Activated T-helper 1 cell treated with Interleukin-2 at 50 U/mL for 16 hours (primary cell): ENCODE data around the gene DENND1C.
"Not testable (repeated sequence)": the region's sequence is repeated elsewhere in the genome, so short reads cannot be mapped to it uniquely, and the experiment has no call there.

Experiments used
- DNase-seq: peaks from one replicate; pipeline ENCODE4 v3.0.0-alpha.2; 2020; ENCODE audit warnings: low read depth

Gene DENND1C

DNA sequence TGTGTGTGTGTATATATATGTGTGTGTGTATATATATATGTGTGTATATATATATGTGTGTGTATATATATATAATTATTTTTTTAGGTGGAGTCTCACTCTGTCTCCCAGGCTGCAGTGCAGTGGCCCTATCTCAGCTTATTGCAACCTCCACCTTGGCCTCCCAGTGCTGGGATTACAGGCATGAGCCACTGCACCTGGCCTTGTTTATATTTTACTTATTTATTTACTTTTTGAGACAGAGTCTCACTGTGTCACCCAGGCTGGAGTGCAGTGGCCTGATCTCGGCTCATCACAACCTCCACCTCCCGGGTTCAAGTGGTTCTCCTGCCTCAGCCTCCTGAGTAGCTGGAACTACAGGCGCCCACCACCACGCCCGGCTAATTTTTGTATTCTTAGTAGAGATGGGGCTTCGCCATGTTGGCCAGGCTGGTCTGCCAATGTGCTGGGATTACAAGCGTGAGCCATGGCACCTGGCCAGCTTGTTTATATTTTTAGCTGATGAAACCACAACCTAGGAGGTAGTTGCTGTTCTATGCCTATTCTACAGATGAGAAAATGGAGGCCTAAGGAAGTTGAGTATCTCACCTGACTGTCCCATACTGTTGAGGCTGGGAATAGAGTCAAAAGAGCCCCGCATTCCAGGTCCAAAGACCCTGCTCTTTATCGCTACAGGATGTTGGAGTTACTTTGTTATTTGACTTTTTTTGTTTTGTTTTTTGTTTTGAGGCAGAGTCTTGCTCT lies 26.6 kb upstream of the DENND1C start:
- not testable (repeated sequence) for DNase-seq

DNA sequence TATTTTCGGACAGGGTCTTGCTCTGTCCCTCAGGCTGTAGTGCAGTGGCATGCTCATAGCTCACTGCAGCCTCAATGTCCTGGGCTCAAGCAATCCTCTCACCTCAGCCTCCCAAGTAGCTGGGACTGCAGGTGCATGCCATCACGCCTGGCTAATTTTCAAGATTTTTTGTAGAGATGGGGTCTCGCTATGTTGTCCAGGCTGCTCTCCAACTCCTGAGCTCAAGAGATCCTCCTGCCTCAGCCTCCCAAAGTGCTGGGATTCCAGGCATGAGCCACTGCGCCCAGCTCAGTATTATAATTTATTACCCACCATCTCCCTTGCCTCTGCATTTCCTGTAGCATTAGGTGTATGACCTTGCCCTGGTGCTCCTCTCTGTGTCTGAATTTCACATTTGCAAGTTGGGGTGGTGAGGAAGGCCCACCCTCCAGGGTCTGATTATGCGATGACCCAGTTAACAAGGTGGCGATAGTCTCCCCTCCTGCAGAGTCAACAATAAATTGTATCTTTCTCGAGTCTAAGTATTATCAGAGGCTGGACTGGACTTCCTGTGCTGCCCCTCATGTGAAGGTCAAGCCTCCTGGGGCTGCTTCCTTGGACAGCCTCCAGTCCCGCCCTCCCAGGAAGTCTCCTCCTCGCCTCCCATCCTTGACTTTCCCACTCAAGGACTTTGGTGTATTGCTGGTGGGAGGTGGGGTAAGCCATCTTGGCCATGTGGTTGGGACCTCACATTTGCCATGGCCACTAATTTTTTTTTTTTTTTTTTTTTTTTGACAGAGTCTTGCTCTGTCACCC lies 22.0 kb upstream of the DENND1C start:
- no peak for DNase-seq

DNA sequence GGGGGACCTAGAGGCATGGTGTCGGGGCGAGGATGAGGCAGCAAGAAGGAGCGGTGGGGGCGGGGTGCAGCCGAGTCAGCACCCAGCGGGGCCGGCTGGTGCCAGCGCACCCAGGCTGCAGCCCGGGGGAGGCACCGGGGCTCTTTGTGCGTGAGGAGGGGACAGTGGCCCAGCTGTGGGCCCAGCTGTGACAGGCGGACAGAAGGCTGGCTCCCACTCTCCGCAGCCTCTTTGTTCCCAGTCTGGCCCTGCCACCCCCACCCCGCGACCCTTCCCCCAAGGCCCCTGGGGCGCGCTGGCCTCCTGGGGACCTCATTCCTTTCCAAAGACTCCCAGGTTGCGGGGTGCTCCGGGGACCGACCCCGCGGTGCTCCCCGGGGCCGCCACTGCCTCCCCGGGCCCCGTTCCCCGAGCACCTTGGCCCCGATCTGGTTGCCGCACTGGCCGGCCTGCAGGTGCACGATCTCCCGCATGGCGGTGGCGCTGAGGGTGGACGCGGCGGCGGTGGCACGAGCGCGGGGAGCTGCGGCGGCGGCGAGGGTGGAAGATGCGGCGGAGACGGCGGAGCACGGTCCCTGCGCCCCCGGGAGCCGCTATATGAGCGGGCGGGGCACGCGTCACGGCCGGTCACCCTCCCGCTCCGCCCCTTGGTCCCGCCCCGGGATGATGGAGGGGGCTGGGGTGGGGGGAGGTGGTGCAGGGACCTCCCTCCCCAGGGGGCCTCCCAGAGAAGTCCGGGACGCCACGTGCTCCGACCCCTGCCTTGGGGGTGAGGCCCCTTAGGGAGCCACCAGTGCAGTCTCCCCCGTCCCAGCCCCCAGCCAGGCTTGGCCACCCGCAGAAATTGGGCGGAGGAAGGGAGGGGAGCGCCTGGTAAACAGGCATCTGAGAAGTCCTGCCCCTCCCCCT lies 20.4 kb upstream of the DENND1C start, which contains the start of gene TUBB4A:
TUBB4A (minus strand) TSS at position 570 of the 909 bp plus-strand sequence; CDS start at position 473, 97 bp downstream.
- DNase-seq, result no peak

DNA sequence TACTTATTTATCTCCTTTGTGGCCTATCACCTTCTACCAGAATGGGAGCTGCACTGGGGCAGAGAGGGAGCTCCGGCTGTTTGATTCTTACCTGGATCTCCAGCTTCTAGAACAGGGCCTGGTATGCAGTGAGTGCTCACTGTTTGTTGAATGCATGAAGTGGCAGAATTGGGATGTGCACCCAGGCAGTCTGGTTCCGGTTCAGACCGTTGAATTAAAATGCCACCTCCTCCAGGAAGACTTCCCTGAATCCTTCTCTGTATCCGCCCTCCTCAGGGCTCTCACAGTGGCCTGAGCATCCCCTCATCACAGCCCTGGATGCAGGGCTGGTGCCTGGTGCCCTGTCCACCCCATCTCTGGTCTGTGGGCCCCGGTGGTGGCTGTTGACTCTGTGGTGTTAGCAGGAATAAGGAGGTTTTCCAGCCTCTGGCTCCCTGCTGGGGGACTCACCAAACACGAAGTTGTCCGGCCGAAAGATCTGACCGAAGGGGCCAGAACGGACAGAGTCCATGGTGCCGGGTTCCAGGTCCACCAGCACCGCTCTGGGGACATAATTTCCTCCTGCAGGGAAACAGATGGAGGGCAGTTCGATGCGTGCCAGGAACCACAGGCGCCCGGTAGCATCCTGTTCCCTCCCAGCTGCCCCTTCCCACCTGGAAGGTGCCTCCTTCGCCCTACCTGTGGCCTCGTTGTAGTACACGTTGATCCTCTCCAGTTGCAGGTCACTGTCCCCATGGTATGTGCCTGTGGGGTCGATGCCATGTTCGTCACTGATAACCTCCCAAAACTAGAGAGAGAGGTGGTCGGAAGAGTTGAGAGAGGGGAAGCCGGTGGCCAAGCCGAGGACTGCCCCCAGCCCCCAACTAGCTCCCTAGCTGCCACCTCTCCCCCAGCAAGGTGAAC lies 19.5 kb upstream of the DENND1C start:
- no peak for DNase-seq

DNA sequence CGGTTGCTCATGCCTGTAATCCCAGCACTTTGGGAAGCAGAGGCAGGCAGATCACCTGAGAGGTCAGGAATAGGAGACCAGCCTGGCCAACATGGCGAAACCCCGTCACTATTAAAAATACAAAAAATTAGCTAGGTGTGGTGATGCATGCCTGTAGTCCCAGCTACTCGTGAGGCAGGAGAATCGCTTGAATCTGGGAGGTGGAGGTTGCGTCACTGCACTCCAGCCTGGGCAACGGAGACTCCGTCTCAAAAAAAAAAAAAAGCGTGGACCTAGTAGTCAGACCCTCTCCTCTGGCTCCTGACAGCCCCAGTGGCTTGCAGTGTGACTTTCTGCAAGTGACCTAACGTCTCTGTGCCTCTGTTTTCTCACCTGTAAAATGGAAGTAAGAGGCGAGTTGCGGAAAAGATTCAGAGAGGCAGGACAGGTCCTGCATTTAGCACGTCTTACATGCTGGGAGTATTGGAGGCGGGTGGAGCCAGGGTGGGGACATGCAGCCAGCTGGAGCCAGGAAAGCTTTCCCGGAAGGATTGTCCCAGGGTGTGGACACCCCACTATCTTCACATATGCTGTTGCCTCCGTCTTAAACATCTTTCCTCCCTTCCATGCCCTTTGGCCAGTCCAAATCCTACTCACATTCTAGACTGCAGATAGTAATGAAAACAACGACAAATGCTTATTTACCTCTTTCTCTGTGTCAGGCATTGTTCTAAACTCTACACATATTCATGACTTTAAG lies 17.6 kb upstream of the DENND1C start:
- no peak for DNase-seq

DNA sequence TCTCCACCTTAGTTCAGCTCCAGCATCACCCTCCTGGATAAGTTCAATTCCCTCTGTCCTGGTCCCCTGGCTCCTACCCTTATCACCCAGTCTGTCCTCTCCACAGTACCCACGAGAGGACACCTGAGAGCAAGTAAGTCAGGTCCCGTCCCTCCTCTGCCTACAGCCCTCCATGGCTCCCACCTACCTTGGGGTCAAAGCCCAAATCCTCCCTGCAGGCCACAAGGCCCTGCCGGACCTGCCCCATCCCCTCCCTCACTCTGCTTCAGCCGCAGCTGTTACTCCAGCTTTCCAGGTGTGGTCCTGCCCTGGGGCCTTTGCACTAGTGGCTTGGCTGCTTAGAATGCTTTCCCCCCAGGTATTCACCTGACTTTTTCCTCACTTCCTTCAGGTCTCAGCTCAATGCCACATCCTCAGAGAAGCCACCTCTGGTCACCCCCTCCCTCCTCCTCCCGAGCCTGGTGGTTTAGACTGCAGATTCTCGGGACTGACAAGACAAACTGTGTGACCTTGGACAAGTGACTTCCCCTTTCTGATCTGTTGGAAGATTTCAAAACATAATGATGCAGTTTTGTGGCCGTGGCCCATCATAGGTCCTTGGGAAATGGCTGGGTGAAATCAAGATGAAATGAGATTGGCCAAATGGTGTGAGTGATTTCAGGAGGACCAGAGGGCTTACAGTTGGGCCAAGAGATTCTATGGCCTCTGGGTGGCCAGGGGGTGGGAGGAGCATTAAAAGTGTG lies 16.9 kb upstream of the DENND1C start:
- no peak for DNase-seq

DNA sequence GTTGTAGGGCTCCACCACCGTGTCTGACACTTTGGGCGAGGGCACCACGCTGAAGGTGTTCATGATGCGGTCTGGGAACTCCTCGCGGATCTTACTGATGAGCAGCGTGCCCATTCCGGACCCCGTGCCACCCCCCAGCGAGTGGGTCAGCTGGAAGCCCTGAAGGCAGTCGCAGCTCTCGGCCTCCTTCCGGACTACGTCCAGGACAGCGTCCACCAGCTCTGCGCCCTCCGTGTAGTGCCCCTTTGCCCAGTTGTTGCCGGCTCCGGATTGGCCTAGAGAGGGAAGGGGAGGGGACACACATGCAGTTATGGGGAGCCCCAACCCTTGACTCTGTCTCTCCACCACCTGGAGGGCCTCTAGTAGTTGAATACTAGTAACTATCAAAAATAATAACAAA lies 14.4 kb upstream of the DENND1C start:
- no peak for DNase-seq

DNA sequence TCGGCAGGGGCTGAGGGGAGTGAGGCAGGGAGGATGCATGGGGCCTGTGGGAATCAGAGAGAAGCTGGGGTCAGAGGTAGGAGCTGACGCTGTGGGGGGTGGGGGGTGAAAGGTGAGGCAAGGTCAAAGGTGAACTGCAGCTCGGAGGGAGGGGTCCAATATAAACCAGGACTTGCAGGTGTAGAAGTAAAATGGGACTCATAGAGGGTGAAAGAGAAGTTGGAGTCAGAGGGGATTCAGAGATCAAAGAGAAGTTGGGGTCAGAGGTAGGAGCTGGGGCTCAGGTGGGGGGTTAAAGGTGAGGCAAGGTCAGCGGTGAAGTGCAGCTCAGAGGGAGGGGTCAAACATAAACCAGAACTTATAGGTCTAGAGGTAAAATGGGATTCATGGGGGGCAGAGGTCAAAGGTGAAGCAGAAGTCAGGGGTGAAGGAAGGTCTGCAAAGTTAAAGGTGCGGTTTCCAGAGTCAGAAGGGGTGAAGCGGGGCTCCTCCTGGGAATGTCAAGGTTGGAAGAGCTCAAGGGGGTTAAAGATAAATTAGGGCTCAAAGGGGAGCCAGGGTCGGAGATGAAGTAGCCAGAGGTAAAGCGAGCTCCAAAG lies 12.9 kb upstream of the DENND1C start:
- no peak for DNase-seq

DNA sequence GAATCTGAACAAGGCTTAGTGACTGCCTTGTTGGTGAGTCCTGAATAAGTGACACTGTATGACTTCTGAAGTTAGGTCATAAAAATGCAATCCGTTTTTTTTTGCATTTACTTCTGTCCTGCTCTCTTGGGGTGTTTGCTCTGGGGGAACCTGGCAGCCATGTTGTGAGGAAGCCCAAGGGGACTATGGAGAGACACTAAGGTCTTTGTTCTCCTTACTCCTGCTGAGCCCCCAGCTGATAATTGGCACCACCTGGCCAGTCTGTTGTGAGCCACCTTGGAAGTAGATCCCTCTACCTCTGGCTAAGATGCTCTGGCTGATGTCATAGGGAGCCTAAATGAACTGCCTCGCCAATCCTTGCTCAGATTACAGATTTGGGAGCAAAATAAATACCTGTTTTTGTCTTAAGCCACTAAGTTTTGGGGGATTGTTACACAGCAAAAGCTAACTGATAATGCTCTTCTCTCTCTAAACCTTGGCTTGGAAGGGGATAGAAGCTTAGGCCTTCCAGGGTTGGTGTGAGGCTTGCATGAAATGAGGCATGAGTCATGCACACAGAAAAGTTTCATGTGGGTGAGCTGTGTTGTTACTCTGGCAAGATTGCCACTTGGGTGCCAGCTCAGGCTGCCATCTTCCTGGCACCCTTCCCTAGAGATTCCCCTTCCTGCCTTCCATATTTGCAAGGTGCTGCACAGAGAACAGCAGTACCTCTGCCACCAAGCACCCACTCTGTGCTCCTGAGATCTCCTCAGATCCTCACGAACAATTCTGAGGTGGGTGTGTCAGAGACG lies 10.4 kb upstream of the DENND1C start:
- no peak for DNase-seq

DNA sequence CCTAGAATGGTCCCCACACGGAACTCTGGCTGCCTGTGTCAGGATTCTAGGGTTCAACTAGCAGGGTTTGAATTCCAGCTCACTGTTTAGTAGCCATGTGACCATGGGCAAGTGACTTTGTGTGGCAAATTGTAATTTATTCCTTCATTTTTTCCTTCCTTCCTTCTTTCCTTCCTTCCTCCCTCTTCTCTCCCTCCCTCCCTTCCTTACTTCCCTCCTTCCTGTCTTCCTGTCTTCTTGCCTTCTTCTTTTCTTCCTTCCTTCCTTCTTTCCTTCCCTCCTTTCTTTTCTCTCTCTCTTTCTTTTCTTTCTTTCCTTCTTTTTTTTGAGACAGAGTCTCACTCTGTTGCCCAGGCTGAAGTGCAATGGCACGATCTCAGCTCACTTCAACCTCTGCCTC lies 8.5 kb upstream of the DENND1C start:
- no peak for DNase-seq

DNA sequence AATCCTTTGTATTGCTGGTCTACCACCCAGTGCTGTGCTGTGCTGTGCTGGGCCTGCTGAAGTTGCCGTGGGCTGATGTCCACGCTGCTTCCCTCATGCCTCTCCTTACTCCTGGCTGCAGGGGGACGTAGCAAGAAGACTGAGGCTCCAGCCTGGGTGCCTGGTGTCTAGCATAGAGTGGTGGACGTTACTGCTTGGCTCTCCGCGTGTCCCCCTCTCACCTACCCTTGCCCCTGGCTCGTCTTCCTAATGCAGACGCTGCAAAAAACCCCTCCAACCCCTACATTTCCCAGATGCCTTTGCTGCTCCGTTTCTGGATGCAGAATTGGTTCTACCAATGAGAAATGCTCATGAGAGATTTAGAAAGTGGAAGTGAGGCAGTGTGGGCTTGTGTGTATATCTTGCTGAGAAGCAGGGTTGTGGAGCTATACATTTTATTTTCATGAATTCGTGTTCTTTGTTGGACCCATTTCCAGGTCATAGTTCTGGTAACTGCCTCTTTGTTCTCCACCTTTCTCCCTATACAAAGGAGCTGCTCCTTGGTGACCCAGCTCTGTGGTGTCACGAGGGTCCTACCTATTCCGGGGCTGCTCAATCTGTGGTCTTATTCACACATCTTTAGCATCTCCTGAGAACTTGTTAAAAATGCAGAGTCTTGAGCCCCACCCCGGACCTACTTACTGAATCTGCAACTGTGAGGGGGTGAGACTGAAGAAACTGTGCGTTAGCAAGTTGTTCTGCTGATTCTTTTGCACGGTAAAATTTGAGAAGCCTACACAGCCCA lies 7.9 kb upstream of the DENND1C start:
- no peak for DNase-seq

DNA sequence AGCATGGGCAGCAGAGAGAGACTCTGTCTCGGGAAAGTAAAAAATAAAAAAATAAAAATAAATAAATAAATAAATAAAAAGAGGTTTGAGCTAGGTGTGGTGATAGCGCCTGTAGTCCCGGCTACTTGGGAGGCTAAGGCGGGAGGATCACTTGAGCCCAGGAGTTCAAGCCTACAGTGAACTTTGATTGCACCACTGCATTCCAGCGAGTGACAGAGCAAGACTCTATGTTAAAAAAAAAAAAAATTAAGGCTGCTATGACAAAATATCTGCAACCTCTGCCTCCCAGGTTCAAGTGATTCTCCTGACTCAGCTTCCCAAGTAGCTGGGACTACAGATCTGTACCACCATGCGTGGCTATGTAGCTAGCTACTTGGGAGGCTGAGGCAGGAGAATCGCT lies 3.2 kb upstream of the DENND1C start:
- no peak for DNase-seq

DNA sequence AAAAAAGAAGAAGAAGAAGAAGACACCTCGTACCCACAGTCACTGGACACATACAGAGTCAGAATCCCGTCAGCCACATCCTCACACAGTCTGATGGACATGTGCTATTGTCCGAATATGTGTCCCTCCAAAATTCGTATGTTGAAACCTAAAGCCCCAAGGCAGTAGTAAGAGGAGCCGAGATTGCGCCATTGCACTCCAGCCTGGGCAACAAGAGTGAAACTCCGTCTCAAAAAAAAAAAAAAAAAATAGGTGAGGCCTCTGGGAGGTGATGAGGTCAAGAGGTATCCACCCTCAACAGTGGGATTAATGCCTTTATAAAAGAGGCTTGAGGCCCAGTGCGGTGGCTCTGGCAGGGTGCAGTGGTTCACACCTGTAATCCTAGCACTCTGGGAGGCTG lies 2.6 kb upstream of the DENND1C start:
- DNase-seq, result no peak

DNA sequence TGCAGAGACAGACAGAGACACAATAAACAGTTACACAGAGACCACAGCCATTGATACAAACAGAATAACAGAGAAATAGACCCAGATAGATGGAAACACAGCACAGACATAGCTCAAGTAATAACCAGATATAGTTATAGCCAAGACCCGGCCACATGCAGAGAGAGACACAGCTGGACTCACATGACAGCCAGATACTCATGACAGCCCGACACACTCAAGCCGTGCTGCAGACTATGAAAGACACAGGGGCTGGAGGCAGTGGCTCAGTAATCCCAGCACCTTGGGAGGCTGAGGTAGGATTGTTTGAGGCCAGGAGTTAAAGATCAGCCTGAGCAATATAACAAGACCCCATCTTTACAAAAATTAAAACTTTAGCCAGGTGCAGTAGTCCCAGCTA lies 1.6 kb upstream of the DENND1C start:
- no peak for DNase-seq

DNA sequence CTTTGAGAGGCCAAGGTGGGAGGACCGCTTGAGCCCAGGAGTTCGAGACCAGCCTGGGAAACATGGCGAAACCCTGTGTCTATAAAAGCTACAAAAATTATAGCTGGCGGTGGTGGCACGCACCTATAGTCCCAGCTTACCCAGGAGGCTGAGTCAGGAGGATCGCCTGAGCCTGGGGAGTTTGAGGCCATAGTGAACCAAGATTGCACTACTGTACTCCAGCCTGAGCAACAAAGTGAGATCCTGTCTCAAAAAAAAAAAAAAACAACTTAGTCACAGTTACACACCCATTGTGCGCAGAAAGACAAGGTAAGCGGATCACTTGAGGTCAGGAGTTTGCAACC lies 728 bp upstream of the DENND1C start:
- DNase-seq, result no peak

DNA sequence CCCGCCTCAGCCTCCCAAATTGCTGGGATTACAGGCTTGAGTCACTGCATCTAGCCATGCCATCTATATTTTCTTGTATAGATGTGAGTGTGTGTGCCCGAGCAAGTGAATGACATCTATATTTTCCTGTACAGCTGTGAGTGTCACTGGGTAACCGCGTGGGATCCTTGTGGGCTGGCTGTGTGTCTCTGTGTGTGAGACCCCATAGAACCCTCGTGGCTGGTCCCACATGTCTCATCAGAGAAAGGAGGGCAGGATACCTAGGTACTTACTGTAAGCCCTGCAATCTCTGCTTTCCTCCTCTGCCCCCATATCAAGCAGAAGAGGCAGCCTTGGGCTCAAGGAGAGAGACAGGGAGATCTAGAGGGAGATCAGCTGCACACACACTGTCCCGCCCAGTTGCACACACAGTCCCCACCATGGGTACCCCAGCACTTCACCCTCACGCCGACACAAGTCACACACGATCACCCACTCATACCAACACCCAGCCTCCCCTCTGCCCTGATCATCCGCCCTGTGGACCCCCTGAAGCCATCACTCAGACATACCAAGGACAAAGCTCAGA lies 655 bp downstream of the DENND1C start:
- DNase-seq, result no peak

DNA sequence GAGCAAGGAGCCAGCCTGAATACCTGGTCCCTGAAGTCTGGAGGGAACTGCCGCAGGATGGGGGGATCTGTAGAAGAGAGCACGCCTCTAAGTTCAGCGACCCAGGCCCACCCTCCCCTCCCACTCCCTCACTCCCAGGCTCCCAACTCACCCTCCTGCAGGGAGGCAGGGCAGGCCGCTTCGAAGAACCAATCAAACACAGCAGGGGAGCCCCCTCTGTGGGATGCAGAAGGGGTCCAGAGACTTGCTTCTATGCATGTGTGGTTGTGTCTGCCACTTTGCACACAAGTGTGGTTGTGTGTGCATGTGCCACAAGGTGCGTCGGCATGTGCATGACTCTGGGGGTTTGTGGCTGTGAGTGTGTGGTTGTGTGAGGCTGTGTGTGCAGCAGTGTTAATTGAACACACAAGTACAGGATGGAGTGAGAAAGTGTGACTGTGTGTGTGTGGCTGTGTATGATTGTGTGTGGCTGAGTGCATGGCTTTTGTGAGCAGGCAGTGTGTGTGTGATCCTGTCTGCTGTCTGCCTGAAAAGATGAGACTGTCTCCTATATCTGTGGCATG lies 1.7 kb downstream of the DENND1C start:
- DNase-seq, result no peak
